Umbilical cord (tissue), 2 donors: ENCODE data around the gene CASP7. TPM values are rescaled to one million over a fixed set of nuclear protein-coding genes. Genes with fewer than 3 reads are reported as not detected.
"Not testable (repeated sequence)": the region's sequence is repeated elsewhere in the genome, so short reads cannot be mapped to it uniquely, and the experiment has no call there.

Source experiments
- DNase-seq: peaks from one replicate; pipeline ENCODE4 v3.0.0-alpha.2; 2015; ENCODE audit warnings: low spot score
- total RNA-seq: library from RNA; depleted of rRNA; stranded (reverse); fragments of >200 nt; gene quantifications from one replicate; pipeline ENCODE4 v1.2.3, GENCODE V29; 2014; ENCODE audit warnings: low replicate concordance; ENCODE audit not compliant: insufficient read depth

Gene CASP7
- total RNA-seq = 22.9 TPM

GRCh38 chr10:113679463-113680189 is at the start of gene CASP7:
CASP7 (plus strand) TSS chr10:113679912; CDS start chr10:113697494, 17,582 bp downstream.
- DNase-seq = peak; percentile 84

DNA sequence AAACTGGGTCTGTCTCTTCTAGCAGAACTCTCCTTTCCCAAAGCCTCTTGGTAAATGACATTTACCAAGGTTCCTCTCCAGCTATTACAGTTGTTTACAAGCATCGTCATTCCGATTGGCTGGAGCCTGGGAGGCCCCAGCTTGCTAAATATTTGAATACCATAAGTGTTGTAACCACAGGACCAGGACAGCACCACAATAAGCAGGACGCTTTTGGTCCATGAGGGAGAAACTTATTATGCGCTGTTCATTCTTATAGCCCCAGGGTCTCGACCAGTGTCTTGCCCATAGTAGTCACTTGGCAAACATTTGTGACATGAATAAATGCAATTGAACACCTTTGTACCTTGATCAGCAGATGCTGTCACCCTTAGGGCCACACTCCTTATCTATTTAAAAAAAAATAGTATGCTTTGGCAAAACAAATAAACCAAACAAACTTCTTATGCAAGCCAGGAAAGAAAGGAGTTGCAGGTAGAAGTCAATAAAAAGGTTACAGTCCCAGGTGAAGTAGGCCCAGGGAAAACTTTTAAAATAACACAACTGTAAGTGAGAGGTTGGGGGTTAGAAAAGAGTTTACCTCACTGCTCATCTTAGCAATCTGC is 48.7 kb upstream of the CASP7 start:
- no peak for DNase-seq

DNA sequence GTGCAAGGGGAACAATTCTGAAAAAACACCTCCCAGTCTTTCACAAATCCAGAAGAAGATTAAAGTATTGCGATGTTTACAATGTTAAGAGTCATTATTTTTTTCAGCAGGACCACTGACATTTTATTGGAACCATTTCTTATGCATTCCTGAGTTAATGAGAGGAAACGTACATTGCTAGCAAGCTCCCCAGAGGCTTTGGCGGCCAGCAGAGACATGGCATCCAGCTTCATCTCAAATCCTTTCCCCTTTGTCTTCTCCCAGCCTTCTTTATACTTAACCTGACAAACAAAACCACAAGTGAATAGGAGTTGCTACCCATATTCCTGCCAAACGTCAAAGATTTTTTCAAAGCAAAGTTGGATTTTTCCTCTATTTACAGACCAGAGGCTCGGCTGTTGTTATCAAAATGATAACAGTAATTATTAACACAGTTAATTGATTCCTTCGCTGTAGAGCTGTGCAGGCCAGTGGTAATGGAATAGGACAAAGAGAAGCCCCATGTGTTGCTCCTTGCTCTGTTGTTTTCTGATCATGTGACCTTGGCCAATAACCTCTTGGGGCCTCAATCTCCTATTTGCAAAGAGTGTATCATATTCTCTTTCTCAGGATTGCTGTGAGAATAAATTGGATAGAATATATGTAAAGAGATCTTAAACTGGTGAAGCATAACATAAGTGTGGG is 47.9 kb upstream of the CASP7 start:
- no peak for DNase-seq

DNA sequence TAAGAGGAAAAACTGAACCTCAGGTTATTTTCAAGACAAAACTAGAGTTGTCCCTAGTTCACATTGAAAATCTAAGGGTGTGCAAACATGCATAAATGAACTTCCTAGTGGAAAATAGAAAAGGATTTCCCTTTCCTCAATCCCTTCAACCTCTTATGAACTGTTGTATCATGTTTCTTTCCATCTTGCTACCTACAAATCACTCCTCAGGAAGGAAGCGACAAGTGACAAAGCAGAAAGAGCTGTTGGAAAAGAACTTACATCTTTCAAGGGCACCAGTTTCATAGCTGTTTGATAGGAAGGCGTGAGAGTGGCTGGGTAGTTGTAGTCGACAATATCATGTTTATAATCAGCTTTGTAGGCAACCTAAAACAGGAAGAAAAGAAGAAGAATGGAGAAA is 39.7 kb upstream of the CASP7 start:
- no peak for DNase-seq

DNA sequence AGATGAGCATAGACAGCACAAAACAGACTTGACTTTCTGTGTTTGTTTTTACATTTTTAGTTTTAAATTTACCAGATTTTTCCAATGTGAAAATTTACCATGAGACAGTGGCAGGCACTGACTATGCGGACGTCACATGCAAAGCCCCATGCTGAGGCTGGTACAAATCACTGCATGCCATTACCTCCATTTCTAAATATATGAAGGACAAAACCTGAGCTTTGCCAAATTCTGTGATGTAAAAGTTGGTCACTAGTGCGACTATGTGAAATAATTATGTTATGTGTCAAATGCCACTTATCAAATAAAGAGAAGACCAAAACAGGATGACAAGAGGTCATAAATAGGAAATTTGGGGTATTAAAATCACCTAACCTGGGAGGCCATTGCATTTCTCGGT is 38.0 kb upstream of the CASP7 start:
- no peak for DNase-seq

GRCh38 chr10:113643183-113643582 is 36.5 kb upstream of the CASP7 start:
- peak; percentile 38 for DNase-seq

DNA sequence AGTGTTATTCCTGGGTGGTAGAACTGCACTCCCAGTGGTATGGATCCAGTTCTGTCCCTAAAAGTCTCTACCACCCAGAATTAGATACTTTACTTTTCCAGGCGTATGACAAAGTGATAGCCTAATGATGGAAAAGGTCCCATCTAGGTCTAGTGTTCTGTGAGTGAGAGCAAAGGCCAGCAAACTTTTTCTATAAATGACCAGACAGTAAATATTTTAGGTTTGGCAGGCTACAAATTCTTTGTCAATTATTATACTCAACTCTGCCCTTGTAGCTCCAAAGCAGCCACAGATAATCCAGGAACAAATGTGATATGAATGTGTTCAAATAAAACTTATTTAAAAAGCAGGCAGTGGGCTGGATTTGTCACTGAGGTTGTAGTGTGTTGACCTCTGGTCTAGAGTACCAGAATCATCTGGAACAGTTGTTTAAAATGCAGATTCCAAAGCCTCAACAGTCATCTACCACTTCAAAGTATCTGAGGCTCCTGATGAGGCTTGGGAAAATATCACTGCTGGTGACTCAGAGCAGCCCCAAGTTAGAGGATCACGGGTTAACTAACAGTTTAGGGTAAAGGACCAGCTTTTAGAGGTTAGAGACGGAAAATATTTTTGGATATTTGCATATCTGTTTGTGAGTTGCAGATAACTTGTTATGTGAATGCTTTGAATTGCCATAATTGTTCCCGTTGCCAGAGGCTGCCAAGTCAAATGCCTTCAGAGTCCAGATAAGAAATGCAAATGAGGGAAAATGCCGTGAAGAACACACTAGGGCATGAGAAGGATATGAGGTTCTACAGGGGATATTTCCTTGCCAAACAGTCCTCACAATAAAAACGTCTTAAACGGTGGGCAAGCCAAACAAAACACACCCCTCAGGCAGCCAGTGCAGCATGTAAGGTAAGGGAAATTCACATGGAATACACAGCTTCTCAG is 35.3 kb upstream of the CASP7 start:
- peak; percentile 6 for DNase-seq

DNA sequence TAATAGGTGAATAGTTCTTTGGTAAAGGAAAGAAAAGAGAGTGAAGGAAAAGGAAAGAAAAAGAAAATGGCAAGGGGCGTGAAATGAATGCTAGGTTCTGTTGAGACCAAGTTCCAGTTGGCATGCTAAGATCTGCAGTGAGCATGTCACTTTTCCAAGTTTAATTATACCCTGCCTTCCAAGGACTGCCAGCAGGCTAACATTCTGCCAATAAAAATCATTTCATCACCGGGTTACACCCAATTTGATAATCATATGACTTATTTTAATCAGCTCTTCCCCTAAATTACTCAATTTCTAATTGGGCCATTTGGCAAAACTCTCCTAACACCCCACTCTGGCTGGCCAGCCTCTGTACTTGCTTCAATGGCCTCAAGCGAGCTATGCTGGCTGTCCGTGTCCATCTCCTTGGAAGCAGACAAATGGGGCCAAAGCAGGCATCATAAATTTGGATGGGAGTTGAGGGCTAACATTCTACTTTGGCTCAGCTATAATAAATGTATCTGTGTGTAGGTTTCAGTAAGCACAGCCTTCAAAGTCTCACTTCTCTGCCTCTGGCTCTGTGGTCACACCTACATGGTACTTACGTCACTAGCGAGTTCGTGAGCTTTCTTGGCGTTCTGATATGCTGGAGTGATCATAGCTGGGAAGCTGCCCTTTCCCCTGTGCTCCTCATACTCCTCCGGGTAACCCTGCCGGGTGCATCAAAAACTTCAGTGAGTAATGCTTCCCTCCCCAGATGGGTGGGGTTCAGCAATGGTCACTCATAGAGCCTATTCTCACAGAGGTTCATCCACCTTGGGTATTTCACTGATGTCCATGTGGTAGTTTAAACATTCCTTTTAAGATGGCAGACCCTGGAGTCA is 33.1 kb upstream of the CASP7 start:
- no peak for DNase-seq

DNA sequence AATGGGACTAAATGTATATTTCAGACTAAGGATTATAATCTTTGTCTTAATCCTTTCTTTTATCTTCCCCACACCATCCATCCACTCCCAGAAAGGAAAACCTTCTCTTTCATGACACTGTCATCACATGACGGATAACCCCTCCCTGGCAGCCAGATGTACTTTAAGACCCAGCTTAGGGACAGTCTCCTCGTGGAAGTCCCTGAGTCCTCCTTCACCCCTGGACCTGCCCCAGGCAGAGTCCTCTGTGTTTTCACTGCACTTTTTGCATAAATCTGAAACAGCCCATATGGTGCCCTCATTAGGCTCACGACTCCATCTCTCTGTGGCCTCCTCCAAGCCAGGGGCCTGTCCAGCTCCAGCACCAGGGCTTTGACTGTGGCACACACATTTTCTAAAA is 31.9 kb upstream of the CASP7 start:
- no peak for DNase-seq

GRCh38 chr10:113648478-113648877 is 31.2 kb upstream of the CASP7 start:
- DNase-seq = no peak

DNA sequence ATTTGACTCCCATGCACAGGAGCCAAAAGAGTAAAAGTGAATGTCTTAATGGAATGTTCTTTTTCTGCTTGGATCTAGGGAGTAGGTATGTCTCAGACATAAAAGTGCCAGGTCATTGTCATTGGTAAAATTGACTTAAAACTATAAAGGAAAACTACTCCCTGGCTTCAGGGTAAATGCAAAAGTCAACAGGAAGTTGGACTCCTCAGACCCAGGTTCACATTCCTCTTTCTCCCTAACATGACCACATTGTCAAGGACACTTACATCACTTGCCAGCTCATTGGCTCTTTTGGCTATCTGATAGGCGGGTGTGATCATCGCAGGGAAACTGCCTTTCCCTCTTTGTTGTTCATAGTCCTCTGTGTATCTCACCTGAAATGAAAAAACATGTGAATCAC is 29.5 kb upstream of the CASP7 start:
- DNase-seq = no peak

DNA sequence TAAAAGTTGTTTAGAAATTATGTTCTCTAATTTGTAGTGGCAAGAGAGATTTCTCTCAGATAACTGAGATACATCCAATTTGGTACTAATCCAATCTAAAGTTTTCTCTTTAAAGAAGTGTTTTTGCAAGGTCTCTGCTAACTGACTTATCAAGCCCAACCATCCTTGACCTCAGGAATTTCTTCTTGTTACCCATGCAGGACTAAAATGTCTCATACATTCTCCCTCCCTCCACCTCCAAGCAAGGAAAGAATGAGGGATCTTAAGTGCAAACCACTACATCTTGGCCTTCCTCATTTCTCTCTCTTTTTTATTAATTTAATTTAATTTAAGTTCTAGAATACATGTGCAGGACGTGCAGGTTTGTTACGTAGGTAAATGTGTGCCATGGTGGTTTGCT is 28.7 kb upstream of the CASP7 start:
- DNase-seq = no peak

DNA sequence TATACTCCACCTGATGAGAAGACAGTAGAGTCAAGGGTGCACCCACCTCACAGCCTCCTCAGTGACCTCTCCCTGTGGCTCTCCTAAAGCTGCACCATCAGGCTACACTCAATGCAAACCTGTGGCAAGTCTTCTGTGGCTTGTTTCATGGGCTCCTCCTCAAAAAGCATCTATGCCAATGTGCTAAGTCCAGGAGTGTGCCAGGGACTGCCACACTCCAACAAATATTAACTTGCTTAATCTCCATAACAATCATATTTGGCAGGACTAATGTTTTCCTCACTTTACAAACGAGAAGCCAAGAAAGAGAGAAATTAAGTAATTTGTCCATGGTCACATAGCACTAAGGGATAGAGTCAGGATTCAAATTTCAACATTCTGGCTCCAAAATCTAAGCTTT is 27.8 kb upstream of the CASP7 start:
- no peak for DNase-seq

DNA sequence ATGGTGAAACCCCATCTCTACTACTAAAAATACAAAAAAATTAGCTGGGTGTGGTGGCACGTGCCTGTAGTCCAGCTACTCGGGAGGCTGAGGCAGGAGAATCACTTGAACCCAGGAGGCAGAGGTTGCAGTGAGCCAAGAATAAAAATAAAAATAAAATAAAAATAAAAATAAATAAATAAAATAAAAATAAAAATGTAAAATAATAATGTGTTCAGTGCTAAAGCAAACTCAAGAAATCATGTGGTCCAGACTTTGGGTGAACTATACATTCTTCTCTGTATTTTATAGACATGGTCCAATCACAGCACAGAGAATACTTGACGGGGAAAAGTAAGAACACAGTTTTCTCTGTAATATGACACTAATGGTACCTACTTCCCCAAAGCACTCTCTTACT is 27.3 kb upstream of the CASP7 start:
- DNase-seq = not testable (repeated sequence)

GRCh38 chr10:113656896-113657295 is 22.8 kb upstream of the CASP7 start:
- DNase-seq = no peak

GRCh38 chr10:113657544-113657943 is 22.2 kb upstream of the CASP7 start:
- no peak for DNase-seq

GRCh38 chr10:113661332-113661731 is 18.4 kb upstream of the CASP7 start:
- no peak for DNase-seq

- no peak for DNase-seq
These were observed 16.6 kb upstream of the CASP7 start for GRCh38 chr10:113663142-113663541.

GRCh38 chr10:113663908-113664307 is 15.8 kb upstream of the CASP7 start, which contains the start of gene NRAP:
NRAP (minus strand) TSS chr10:113664041; CDS start chr10:113663882, 159 bp downstream.
- no peak for DNase-seq

GRCh38 chr10:113665352-113665751 is 14.4 kb upstream of the CASP7 start:
- DNase-seq = no peak
